Spinal cord (tissue), 10 donors: Measurements from ENCODE around the gene ALDH3A1. TPM values are rescaled to one million over a fixed set of nuclear protein-coding genes. Genes with fewer than 3 reads are reported as not detected.

Experiments
- DNase-seq, 6 donors: peaks; one replicate each; pipeline versions ENCODE4 v3.0.0 to v3.0.0-alpha.2; 2013 to 2015; ENCODE audit warnings: low spot score in 6 of 6, low read depth in 4 of 6
- H3K27ac ChIP-seq: one replicate; pipeline ENCODE4 v1.5.1; 2013; ENCODE audit warnings: low read depth, low read length, control low read depth
- H3K27me3 ChIP-seq: one replicate; pipeline ENCODE4 v1.6.1; 2013; ENCODE audit warnings: low read length; ENCODE audit not compliant: control insufficient read depth, insufficient read depth
- H3K36me3 ChIP-seq: one replicate; pipeline ENCODE4 v1.6.1; 2013; ENCODE audit warnings: low read length; ENCODE audit not compliant: control insufficient read depth, insufficient read depth
- H3K4me1 ChIP-seq: one replicate; pipeline ENCODE4 v1.6.1; 2013; ENCODE audit warnings: low read length; ENCODE audit not compliant: control insufficient read depth, insufficient read depth
- H3K4me3 ChIP-seq: one replicate; pipeline ENCODE4 v1.5.1; 2013; ENCODE audit warnings: low read depth, low read length, control low read depth
- H3K9me3 ChIP-seq: one replicate; pipeline ENCODE4 v1.6.1; 2013; ENCODE audit warnings: low read length; ENCODE audit not compliant: control insufficient read depth, insufficient read depth
- WGBS: methylation state at CpG from one replicate; pipeline ENCODE4 v1.1.5; 2013; ENCODE audit warnings: missing lambda C conversion rate; ENCODE audit not compliant: insufficient coverage; 5-methylcytosine and 5-hydroxymethylcytosine counted together
- polyA plus RNA-seq, 2 donors: library from polyadenylated mRNA; unstranded; fragments of 120-200 nt; gene quantifications; one replicate each; pipeline ENCODE4 v1.2.1, GENCODE V29; 2013; ENCODE audit not compliant: insufficient read length in 2 of 2
- total RNA-seq, 2 donors: library from RNA; depleted of rRNA in 1 of 2; stranded (reverse); fragments of 120-200 nt in 1 of 2; fragments of >200 nt in 1 of 2; gene quantifications; one replicate each; pipeline versions ENCODE4 v1.2.3 to v1.2.4, GENCODE V29; 2013 to 2014
- donor health status: healthy.

ALDH3A1 gene
- total and polyA plus RNA-seq, 4 donors, result 0.20 to 0.51 (median 0.35) TPM

GRCh38 chr17:19733953-19734526 is 14.1 kb downstream of the ALDH3A1 start:
- Histone ChIP-seq H3K4me1 (no peaks in the 10 kb centered on the region), H3K4me3 (no peak overlapping the region), H3K27me3 (no peaks in the 10 kb centered on the region), H3K36me3 (no peaks in the 10 kb centered on the region), H3K27ac (no peak overlapping the region), H3K9me3 (no peaks in the 10 kb centered on the region)
- DNase-seq, result no peak
- WGBS, result 94% methylated on average over 2 of the region's 11 CpGs

GRCh38 chr17:19731626-19732025 is 16.5 kb downstream of the ALDH3A1 start:
- H3K27ac ChIP-seq, result no peak overlapping the region

GRCh38 chr17:19730843-19731242 is 17.3 kb downstream of the ALDH3A1 start:
- Histone ChIP-seq H3K27ac (no peak overlapping the region), H3K36me3 (no peaks in the 10 kb centered on the region), H3K9me3 (no peaks in the 10 kb centered on the region), H3K4me3 (no peak overlapping the region), H3K27me3 (no peaks in the 10 kb centered on the region), H3K4me1 (peaks cover 18% of the 10 kb centered on the region)
- DNase-seq, result no peak
- 94% methylated on average over 4 of the region's 4 CpGs for WGBS

More at GRCh38 chr17:19731626-19732025, 16.5 kb downstream of the ALDH3A1 start:
- H3K4me1 ChIP-seq, result peaks cover 18% of the 10 kb centered on the region
- WGBS, result 94% methylated on average over 10 of the region's 11 CpGs
- H3K36me3 ChIP-seq, result no peaks in the 10 kb centered on the region
- no peak overlapping the region for H3K4me3 ChIP-seq
- H3K9me3 ChIP-seq, result no peaks in the 10 kb centered on the region
- no peaks in the 10 kb centered on the region for H3K27me3 ChIP-seq
- DNase-seq, result no peak

GRCh38 chr17:19729900-19730299 is 18.2 kb downstream of the ALDH3A1 start:
- Histone ChIP-seq H3K9me3 (no peaks in the 10 kb centered on the region), H3K27ac (no peak overlapping the region), H3K27me3 (no peaks in the 10 kb centered on the region), H3K36me3 (no peaks in the 10 kb centered on the region), H3K4me3 (no peak overlapping the region), H3K4me1 (peaks cover 21% of the 10 kb centered on the region)
- DNase-seq, result no peak
- 86% methylated on average over 5 of the region's 6 CpGs for WGBS

- Histone ChIP-seq H3K9me3 (no peaks in the 10 kb centered on the region), H3K36me3 (no peaks in the 10 kb centered on the region), H3K27me3 (peaks cover 3% of the 10 kb centered on the region), H3K4me3 (no peak overlapping the region), H3K4me1 (peaks cover 30% of the 10 kb centered on the region), H3K27ac (peak overlapping the region; percentile 93)
- 20% methylated on average over 5 of the region's 7 CpGs for WGBS
- peak in 3 of 6 donors; percentile 36 to 83 (median 59) for DNase-seq
Measured at GRCh38 chr17:19728084-19728495, 20.0 kb downstream of the ALDH3A1 start.

GRCh38 chr17:19727501-19728078 is 20.5 kb downstream of the ALDH3A1 start:
- no peaks in the 10 kb centered on the region for H3K36me3 ChIP-seq
- H3K27me3 ChIP-seq, result peaks cover 3% of the 10 kb centered on the region
- H3K27ac ChIP-seq, result peak overlapping the region; percentile 93
- peak in 5 of 6 donors; percentile 23 to 85 (median 51) for DNase-seq
- H3K4me3 ChIP-seq, result no peak overlapping the region
- H3K9me3 ChIP-seq, result no peaks in the 10 kb centered on the region
- H3K4me1 ChIP-seq, result peaks cover 30% of the 10 kb centered on the region
- WGBS, result 48% methylated on average over 2 of the region's 4 CpGs

- no CpG with 5 or more reads among the region's 7 CpGs for WGBS
- no peak for DNase-seq
- no peak overlapping the region for H3K4me3 ChIP-seq
- no peaks in the 10 kb centered on the region for H3K36me3 ChIP-seq
- H3K9me3 ChIP-seq, result no peaks in the 10 kb centered on the region
- peaks cover 3% of the 10 kb centered on the region for H3K27me3 ChIP-seq
- H3K27ac ChIP-seq, result peak overlapping the region; percentile 93
- peaks cover 30% of the 10 kb centered on the region for H3K4me1 ChIP-seq
Measured at GRCh38 chr17:19726631-19727376, 21.3 kb downstream of the ALDH3A1 start.

- Histone ChIP-seq H3K4me3 (no peak overlapping the region), H3K9me3 (no peaks in the 10 kb centered on the region), H3K36me3 (no peaks in the 10 kb centered on the region), H3K4me1 (peaks cover 38% of the 10 kb centered on the region), H3K27me3 (peaks cover 3% of the 10 kb centered on the region), H3K27ac (no peak overlapping the region)
- 96% methylated on average over 2 of the region's 5 CpGs for WGBS
- DNase-seq, result no peak
Measured at GRCh38 chr17:19725486-19725885, 22.6 kb downstream of the ALDH3A1 start.

GRCh38 chr17:19724501-19725420 is 23.3 kb downstream of the ALDH3A1 start:
- Histone ChIP-seq H3K4me3 (no peak overlapping the region), H3K4me1 (peaks cover 40% of the 10 kb centered on the region), H3K27ac (no peak overlapping the region), H3K27me3 (peaks cover 3% of the 10 kb centered on the region), H3K9me3 (no peaks in the 10 kb centered on the region), H3K36me3 (no peaks in the 10 kb centered on the region)
- WGBS, result 44% methylated on average over 52 of the region's 55 CpGs
- DNase-seq, result peak in 1 of 6 donors; percentile 25
